ENCODE data around the gene ADAMTS18.

Gene ADAMTS18

DNA sequence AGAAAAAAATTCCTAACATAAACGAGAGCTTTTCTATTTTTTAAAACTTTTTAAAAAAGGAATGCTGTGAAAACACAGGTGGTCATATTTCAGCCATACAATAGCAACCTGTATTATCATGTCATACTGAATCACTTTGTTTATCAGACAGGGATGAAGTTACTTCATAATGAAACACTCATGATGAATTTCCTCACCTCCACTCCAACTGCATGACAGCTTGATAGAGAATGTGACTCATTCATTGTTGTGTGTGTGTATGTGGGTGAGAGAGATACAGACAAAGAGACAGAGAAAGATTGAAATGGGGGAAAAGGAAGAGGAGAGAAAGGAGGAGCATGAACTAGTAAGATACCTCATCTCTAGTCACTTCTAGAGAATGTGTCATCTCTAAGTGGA is 126.7 kb downstream of the ADAMTS18 start:
- peaks cover 2% of the 10 kb centered on the region for H3K9me3 Mint-ChIP-seq
- DNase-seq (ENCODE audit: low spot score in 2 of 2): no peak
- H3K27me3 Mint-ChIP-seq: peaks cover 4% of the 10 kb centered on the region
- H3K4me1 Mint-ChIP-seq: no peaks in the 10 kb centered on the region
- no peak for ATAC-seq (ENCODE audit: low read depth)
- no peak overlapping the region for H3K27ac Mint-ChIP-seq
- H3K4me3 Mint-ChIP-seq: no peak overlapping the region
- H3K36me3 Mint-ChIP-seq: no peaks in the 10 kb centered on the region

DNA sequence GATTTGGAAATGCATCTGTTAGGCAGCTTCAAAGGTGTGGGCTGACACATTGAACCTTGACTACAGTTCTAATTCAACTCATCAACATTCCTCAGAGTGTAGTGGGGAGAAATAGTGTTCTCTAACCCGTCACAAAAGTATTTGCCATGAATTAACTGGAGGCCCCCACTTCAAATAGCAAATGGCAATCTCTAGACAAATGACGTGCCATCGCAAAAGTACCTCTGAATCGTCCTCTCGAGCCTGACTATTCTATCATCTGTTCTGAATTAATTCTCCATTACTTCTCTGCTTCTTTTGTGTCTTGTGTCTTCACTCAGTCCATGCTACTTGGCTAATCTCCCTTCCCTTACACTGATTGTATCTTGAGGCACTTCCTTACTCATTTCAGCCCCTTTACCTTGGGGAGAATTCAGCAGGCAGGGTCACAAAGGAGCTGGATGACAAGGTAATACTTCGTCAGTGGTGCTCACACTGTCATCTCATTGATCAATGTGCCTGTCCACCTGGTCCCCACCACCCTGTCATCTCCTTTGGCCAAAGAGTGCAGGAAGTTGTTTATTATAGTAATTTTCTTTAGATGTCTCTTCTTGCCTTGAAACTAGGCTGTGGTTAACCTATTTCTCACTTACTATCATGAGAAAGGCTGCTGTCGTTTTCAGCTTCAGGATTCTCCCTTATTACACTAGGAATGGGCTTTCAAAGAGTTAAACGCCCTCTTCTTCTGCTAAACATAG is 127.2 kb downstream of the ADAMTS18 start:
- Mint-ChIP-seq H3K27me3 (peaks cover 4% of the 10 kb centered on the region), H3K27ac (no peak overlapping the region), H3K9me3 (no peaks in the 10 kb centered on the region), H3K4me3 (no peak overlapping the region), H3K4me1 (no peaks in the 10 kb centered on the region), H3K36me3 (no peaks in the 10 kb centered on the region)
- DNase-seq (ENCODE audit: low spot score in 2 of 2): no peak
- no peak for ATAC-seq (ENCODE audit: low read depth)

DNA sequence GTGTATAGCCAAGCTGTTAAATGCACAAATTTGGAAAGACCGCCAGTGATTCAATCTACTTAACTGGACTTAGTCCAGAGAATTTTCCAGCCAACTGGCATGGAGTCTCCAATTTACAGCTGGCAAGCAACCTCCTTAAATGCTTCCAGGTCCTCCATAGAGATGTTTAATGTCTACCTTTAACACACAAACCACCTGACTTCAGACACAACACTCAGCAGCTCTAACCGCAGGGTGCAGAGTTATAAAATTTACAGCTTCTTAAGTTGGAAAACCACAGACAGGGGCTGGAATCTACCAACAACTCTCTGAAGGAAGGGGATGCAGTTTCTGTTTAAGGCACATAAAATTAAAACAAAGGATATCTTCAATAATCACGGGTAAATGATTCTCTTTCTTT is 128.8 kb downstream of the ADAMTS18 start:
- H3K9me3 Mint-ChIP-seq: no peaks in the 10 kb centered on the region
- H3K27me3 Mint-ChIP-seq: peaks cover 4% of the 10 kb centered on the region
- H3K4me1 Mint-ChIP-seq: no peaks in the 10 kb centered on the region
- no peak overlapping the region for H3K4me3 Mint-ChIP-seq
- no peak overlapping the region for H3K27ac Mint-ChIP-seq
- H3K36me3 Mint-ChIP-seq: no peaks in the 10 kb centered on the region
- ATAC-seq (ENCODE audit: low read depth) (no peak), DNase-seq (ENCODE audit: low spot score in 2 of 2) (no peak)

DNA sequence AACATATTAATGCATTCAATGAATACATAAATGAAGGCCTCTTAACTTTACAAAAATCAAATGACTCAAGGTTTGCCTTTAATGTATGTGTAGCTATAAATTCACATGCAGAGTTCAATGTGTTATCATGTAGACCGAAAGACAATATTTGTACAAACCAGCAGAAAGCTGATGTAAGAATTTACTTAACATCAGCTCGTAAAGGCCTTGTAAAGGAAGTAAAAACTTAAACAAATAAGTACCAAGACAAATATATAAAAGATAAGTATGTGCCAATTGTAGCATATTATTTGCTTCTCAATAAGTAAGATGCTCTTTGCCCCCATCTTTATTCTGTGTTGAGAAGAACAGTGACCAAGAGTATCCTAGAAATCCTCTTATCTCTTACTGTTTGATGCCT is 130.0 kb downstream of the ADAMTS18 start:
- no peaks in the 10 kb centered on the region for H3K4me1 Mint-ChIP-seq
- no peaks in the 10 kb centered on the region for H3K9me3 Mint-ChIP-seq
- H3K27me3 Mint-ChIP-seq: peaks cover 4% of the 10 kb centered on the region
- DNase-seq (ENCODE audit: low spot score in 2 of 2) (no peak), ATAC-seq (ENCODE audit: low read depth) (no peak)
- H3K36me3 Mint-ChIP-seq: no peaks in the 10 kb centered on the region
- H3K4me3 Mint-ChIP-seq: no peak overlapping the region
- no peak overlapping the region for H3K27ac Mint-ChIP-seq

DNA sequence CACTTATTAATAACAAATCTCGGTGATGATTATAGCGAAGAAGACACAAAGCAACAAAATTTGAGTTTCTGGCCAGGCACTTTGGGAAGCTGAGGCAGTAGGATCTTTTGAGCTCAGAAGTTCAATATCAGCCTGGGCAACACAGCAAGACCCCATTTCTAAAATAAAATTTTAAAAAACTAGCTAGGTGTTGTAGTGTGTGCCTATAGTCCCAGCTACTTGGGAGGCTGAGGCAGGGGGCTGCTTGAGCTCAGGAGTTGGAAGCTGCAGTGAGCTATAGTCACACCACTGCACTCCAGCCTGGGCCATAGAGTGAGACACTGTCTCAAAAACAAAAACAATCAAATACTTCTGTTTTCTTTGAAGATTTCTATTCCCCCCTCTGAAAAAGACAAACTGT is 130.7 kb downstream of the ADAMTS18 start:
- DNase-seq (ENCODE audit: low spot score in 2 of 2): no peak
- ATAC-seq (ENCODE audit: low read depth): no peak
- peaks cover 5% of the 10 kb centered on the region for H3K4me1 Mint-ChIP-seq
- H3K36me3 Mint-ChIP-seq: no peaks in the 10 kb centered on the region
- H3K9me3 Mint-ChIP-seq: no peaks in the 10 kb centered on the region
- no peak overlapping the region for H3K4me3 Mint-ChIP-seq
- no peak overlapping the region for H3K27ac Mint-ChIP-seq
- H3K27me3 Mint-ChIP-seq: peaks cover 5% of the 10 kb centered on the region

DNA sequence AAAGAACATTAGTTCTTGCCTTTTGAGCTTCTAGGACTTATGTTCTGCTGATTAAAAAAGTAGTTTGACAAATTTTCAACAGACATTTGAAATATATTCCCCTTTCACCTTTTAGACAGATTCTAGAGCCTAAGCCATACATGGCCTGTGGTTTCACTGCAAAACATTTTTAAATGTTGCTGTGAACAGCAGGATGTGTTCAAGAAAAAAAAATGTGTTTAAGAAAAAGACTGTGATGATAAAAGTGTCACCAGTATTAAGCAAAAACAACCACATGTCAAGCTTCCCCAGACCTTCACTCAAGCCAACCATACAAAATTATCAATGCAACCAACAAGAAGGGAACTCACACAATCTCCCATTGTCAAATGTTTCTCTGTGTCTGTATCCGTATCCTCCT is 132.2 kb downstream of the ADAMTS18 start:
- Mint-ChIP-seq H3K27me3 (peaks cover 4% of the 10 kb centered on the region), H3K36me3 (no peaks in the 10 kb centered on the region), H3K4me3 (no peak overlapping the region), H3K9me3 (no peaks in the 10 kb centered on the region), H3K4me1 (peaks cover 5% of the 10 kb centered on the region), H3K27ac (no peak overlapping the region)
- no peak for ATAC-seq (ENCODE audit: low read depth)
- DNase-seq (ENCODE audit: low spot score in 2 of 2): no peak

DNA sequence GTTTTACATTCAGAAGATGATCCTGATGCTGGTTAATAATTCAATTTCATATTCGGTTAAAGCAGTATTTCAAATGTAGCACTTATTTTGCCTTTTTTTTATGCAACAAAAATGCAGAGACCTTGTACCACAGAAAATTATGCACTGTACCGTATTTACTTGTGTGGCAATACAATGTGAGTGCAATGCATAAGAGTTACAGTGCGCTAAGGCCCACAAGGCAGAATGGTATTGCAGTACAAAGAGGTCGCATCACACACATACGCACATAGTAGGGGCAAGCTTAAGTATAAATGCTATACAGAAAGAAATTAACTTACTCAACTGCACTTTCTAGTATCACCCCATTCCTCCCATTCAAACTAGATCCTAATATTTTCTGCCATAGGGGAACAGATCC is 132.6 kb downstream of the ADAMTS18 start:
- no peak for ATAC-seq (ENCODE audit: low read depth)
- H3K9me3 Mint-ChIP-seq: no peaks in the 10 kb centered on the region
- peaks cover 5% of the 10 kb centered on the region for H3K4me1 Mint-ChIP-seq
- no peaks in the 10 kb centered on the region for H3K36me3 Mint-ChIP-seq
- H3K4me3 Mint-ChIP-seq: no peak overlapping the region
- DNase-seq (ENCODE audit: low spot score in 2 of 2): no peak
- H3K27ac Mint-ChIP-seq: no peak overlapping the region
- H3K27me3 Mint-ChIP-seq: peaks cover 2% of the 10 kb centered on the region

DNA sequence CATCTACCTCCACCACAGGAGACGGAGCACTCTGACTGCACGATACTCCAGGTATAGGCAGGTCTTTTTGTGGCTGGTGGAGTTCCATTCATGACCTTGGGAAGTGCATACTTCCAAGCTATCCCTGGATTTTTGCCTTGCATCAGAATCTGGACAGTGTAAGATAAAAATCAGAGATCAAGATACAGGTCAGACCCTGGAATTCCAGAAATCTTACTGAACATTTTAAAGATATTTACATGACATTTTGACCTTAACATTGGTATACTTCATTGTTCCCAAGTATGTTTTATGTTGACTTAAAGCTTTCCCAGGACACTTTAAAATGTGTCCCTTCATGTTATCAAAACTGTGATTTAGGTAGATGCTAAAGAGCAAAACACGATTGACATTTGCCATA is 134.6 kb downstream of the ADAMTS18 start:
- ATAC-seq (ENCODE audit: low read depth) (no peak), DNase-seq (ENCODE audit: low spot score in 2 of 2) (no peak)
- Mint-ChIP-seq H3K27ac (no peak overlapping the region), H3K27me3 (peaks cover 2% of the 10 kb centered on the region), H3K4me3 (no peak overlapping the region), H3K9me3 (no peaks in the 10 kb centered on the region), H3K4me1 (peaks cover 5% of the 10 kb centered on the region), H3K36me3 (no peaks in the 10 kb centered on the region)

DNA sequence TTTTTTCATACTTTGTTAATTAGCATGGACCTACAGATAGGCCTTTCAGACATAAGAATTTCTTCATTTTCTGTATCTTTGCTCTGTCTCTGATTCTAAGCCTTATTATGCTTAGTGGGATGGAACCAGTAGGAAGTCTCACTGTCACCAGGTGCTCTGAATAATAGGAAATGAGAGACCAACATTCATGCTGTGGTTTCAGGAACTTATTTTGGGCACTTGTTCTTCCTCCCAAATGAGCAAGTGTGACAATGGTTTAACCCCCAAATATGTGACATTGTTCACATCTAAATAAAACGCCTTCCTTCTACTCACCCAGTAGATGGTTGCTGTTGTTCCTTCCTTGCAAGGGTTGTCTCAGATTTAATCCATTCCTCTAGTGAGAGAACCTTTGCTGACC is 135.4 kb downstream of the ADAMTS18 start:
- no peak for DNase-seq (ENCODE audit: low spot score in 2 of 2)
- Mint-ChIP-seq H3K4me1 (peaks cover 5% of the 10 kb centered on the region), H3K4me3 (no peak overlapping the region), H3K27ac (peak overlapping the region; percentile 6), H3K9me3 (no peaks in the 10 kb centered on the region), H3K36me3 (no peaks in the 10 kb centered on the region), H3K27me3 (peaks cover 2% of the 10 kb centered on the region)
- ATAC-seq (ENCODE audit: low read depth): no peak

DNA sequence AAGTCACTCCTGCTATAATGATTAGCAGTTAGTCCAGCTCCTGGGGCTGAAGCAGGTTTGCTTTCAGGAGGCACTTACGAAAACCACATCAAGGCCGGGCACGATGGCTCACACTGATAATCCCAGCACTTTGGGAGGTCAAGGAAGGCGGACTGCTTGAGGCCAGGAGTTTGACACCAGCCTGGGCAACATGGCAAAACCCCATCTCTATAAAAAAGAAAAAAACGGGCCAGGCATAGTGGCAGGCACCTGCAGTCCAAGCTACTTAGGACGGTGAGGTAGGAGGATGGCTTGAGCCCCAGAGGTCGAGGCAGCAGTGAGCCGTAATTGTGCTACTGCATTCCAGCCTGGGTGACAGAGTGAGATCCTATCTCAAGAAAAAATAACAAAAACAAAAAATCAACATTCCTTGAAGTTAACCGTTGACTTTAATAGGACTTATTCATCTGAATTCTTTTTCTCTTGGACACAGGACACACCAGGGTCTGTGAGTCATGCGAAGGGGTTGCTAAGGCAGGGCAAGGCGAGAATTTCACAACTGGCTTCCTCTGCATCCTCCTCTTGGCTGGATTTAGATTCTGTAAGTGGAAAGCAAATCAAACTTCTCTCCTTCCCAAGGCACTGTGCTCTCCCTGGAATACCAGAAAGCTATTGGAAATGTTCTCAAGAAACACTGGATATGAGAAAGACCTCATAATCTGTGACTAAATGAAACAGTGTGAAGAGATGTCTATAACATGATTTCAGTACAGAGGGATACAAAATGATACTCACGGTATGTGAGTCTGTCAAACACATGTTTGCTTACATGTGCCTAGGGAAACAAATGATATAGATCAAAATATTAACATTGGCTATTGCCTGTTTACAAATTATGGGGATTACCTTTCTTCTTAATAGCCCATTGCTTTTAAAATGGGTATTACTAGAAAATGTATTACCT is 136.1 kb downstream of the ADAMTS18 start:
- H3K4me3 Mint-ChIP-seq: no peak overlapping the region
- no peak for DNase-seq (ENCODE audit: low spot score in 2 of 2)

DNA sequence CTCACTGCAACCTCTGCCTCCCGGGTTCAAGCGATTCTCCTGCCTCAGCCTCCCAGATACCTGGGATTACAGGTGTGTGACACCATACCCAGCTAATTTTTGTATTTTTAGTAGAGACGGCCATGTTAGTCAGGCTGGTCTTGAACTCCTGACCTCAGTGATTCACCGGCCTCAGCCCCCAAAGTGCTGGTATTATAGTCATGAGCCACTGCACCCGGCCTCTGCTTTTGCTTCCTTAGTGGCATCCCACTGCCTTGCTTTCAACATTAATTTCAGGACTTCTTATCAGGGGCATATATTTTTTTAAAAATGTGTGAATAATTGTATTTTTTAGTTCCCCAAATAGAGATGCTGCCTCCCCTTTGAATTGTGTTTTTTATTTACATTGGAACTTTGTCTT is 136.8 kb downstream of the ADAMTS18 start:
- Mint-ChIP-seq H3K27me3 (peaks cover 2% of the 10 kb centered on the region), H3K4me1 (peaks cover 5% of the 10 kb centered on the region), H3K27ac (no peak overlapping the region), H3K9me3 (no peaks in the 10 kb centered on the region), H3K36me3 (no peaks in the 10 kb centered on the region), H3K4me3 (no peak overlapping the region)
- no peak for DNase-seq (ENCODE audit: low spot score in 2 of 2)
- no peak for ATAC-seq (ENCODE audit: low read depth)

More for the DNA sequence above, 136.1 kb downstream of the ADAMTS18 start:
- H3K36me3 Mint-ChIP-seq: no peaks in the 10 kb centered on the region
- H3K27me3 Mint-ChIP-seq: peaks cover 2% of the 10 kb centered on the region
- no peak for ATAC-seq (ENCODE audit: low read depth)
- no peaks in the 10 kb centered on the region for H3K9me3 Mint-ChIP-seq
- H3K27ac Mint-ChIP-seq: no peak overlapping the region
- peaks cover 5% of the 10 kb centered on the region for H3K4me1 Mint-ChIP-seq

DNA sequence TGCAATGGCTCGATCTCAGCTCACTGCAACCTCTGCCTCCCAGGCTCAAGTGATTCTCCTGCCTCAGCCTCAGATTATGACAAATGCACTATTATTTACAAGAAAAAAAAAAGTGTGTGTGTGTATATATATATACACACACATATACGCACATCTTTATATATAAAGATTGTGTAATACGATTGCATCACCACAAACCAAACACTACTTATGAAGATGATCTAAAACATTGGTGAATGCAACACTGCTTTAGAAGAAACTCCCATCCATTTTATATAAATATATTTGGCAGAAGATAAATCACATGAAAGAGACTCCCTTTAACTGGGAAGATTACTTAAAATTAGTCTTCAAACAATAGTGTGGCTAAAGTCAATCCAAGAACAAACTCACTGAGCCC is 138.9 kb downstream of the ADAMTS18 start:
- Mint-ChIP-seq H3K4me1 (peaks cover 5% of the 10 kb centered on the region), H3K9me3 (no peaks in the 10 kb centered on the region), H3K4me3 (no peak overlapping the region), H3K27me3 (peaks cover 2% of the 10 kb centered on the region), H3K36me3 (no peaks in the 10 kb centered on the region), H3K27ac (no peak overlapping the region)
- ATAC-seq (ENCODE audit: low read depth) (no peak), DNase-seq (ENCODE audit: low spot score in 2 of 2) (no peak)

DNA sequence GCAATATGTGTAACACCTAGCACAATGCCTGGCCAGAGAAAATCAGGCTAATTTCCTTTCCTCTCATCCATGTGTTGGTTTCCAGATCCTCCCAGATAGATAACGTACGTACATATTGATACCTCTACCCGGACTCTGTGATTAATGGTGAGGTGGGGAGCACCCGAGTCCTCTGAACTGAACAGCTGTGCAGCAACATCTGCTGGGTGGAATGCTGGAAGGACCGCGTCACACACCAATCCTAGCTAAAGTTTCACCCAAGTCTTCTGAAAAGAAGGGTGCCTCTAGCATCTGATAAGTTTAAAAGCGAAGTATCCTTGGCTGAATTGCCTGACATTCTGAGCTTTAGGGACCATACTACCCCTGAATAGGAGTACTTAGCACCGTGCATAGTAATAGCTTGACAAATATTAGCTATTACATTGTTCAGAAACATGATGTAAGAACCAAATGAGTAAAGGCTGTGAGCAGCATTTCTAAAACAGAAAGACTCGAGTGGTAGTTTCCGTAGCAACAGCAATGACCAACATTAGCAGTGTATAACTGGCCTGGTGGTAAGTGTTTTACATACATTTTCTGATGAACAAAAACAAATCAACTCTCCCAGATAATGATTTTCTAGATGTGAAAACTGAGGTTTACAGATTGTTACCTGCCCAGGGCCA is 144.3 kb downstream of the ADAMTS18 start:
- no peaks in the 10 kb centered on the region for H3K36me3 Mint-ChIP-seq
- peaks cover 2% of the 10 kb centered on the region for H3K27me3 Mint-ChIP-seq
- no peak overlapping the region for H3K27ac Mint-ChIP-seq
- DNase-seq (ENCODE audit: low spot score in 2 of 2) (no peak), ATAC-seq (ENCODE audit: low read depth) (no peak)
- no peaks in the 10 kb centered on the region for H3K4me1 Mint-ChIP-seq
- no peaks in the 10 kb centered on the region for H3K9me3 Mint-ChIP-seq
- H3K4me3 Mint-ChIP-seq: no peak overlapping the region

DNA sequence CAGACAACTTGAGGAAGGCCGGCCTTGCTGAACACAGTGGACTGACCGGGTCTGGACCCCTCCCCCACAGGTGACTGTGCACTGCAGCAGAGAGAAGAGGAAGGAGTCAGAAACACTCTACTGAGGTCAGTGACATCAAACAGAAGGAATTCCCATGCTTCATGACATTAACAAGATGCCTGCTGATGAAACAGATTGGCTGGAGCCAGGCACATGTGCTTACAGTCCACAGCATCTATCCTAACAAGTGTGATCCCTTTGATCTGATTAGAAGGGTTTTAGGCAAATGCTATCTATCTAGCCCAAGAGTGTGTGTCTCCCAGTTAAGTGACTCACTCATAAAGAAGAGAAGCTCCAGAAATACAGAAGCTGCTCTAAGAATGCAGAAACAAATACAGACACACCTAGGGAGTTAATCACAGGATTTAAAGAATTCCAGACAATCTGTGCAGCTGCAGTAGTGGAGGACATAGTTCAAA is 145.5 kb downstream of the ADAMTS18 start:
- DNase-seq (ENCODE audit: low spot score in 2 of 2) (no peak), ATAC-seq (ENCODE audit: low read depth) (no peak)
- H3K9me3 Mint-ChIP-seq: no peaks in the 10 kb centered on the region
- no peak overlapping the region for H3K27ac Mint-ChIP-seq
- peaks cover 2% of the 10 kb centered on the region for H3K27me3 Mint-ChIP-seq
- no peak overlapping the region for H3K4me3 Mint-ChIP-seq
- H3K4me1 Mint-ChIP-seq: no peaks in the 10 kb centered on the region
- H3K36me3 Mint-ChIP-seq: no peaks in the 10 kb centered on the region

Data from memory B cell (primary cell).